ENCODE data around the gene IRX2. TPM values are rescaled to one million over a fixed set of nuclear protein-coding genes. Genes with fewer than 3 reads are reported as not detected.

The IRX2 gene
- polyA plus RNA-seq, 1 donor from 2014 or later: 0.95 TPM

DNA sequence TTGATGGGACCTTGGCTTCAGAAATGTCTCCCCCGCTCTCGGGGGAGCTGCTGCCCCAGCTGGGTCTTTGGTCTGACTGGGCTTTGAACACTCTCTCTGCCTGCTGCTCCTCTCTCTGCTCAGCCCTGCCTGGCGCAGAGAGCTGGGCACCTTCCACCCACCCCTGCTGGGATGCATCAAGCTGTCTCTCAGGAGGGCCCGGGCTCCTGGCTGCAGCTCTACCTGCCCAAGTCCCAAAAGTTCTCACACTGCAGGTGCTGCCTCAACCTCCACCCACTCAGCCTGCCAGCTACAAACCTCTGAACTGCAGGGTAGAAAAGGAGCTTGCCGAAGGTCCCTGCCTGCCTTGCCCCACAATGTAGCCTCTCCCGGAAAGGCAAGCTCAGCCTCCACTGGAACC, 36.7 kb downstream of the IRX2 start:
- TF ChIP-seq SMC3 (conservative IDR thresholded peaks at IDR 0.05; ENCODE audit: poor library complexity) (no peak), RAD21 (conservative IDR thresholded peaks at IDR 0.05) (no peak), MXI1 (conservative IDR thresholded peaks at IDR 0.05; ENCODE audit: poor library complexity, severe bottlenecking) (no peak), POLR2AphosphoS5 (IDR thresholded peaks at IDR 0.05) (no peak), EP300 (conservative IDR thresholded peaks at IDR 0.05; ENCODE audit: poor library complexity, severe bottlenecking) (no peak), TAF1 (IDR thresholded peaks at IDR 0.05; ENCODE audit: low read depth) (no peak), EZH2 (IDR thresholded peaks at IDR 0.05; ENCODE audit: borderline replicate concordance, insufficient read depth, low read length, poor library complexity, severe bottlenecking) (no peak)
- TF ChIP-seq, protein P1, sequence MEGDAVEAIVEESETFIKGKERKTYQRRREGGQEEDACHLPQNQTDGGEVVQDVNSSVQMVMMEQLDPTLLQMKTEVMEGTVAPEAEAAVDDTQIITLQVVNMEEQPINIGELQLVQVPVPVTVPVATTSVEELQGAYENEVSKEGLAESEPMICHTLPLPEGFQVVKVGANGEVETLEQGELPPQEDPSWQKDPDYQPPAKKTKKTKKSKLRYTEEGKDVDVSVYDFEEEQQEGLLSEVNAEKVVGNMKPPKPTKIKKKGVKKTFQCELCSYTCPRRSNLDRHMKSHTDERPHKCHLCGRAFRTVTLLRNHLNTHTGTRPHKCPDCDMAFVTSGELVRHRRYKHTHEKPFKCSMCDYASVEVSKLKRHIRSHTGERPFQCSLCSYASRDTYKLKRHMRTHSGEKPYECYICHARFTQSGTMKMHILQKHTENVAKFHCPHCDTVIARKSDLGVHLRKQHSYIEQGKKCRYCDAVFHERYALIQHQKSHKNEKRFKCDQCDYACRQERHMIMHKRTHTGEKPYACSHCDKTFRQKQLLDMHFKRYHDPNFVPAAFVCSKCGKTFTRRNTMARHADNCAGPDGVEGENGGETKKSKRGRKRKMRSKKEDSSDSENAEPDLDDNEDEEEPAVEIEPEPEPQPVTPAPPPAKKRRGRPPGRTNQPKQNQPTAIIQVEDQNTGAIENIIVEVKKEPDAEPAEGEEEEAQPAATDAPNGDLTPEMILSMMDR (IDR thresholded peaks at IDR 0.05; ENCODE audit: poor library complexity, severe bottlenecking): no peak
- TF ChIP-seq, protein P2, sequence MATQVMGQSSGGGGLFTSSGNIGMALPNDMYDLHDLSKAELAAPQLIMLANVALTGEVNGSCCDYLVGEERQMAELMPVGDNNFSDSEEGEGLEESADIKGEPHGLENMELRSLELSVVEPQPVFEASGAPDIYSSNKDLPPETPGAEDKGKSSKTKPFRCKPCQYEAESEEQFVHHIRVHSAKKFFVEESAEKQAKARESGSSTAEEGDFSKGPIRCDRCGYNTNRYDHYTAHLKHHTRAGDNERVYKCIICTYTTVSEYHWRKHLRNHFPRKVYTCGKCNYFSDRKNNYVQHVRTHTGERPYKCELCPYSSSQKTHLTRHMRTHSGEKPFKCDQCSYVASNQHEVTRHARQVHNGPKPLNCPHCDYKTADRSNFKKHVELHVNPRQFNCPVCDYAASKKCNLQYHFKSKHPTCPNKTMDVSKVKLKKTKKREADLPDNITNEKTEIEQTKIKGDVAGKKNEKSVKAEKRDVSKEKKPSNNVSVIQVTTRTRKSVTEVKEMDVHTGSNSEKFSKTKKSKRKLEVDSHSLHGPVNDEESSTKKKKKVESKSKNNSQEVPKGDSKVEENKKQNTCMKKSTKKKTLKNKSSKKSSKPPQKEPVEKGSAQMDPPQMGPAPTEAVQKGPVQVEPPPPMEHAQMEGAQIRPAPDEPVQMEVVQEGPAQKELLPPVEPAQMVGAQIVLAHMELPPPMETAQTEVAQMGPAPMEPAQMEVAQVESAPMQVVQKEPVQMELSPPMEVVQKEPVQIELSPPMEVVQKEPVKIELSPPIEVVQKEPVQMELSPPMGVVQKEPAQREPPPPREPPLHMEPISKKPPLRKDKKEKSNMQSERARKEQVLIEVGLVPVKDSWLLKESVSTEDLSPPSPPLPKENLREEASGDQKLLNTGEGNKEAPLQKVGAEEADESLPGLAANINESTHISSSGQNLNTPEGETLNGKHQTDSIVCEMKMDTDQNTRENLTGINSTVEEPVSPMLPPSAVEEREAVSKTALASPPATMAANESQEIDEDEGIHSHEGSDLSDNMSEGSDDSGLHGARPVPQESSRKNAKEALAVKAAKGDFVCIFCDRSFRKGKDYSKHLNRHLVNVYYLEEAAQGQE (IDR thresholded peaks at IDR 0.05; ENCODE audit: borderline replicate concordance): no peak
- no peaks in the 10 kb centered on the region for H3F3A ChIP-seq (ENCODE audit: insufficient read depth, low read length, poor library complexity, severe bottlenecking)
- no peaks in the 10 kb centered on the region for H4K20me1 ChIP-seq (ENCODE audit: insufficient read depth)
- H3K4me3 ChIP-seq (ENCODE audit: low read length): no peak overlapping the region
- H3K27ac ChIP-seq (ENCODE audit: low read length): no peak overlapping the region
- H3K9ac ChIP-seq (ENCODE audit: low read length): no peak overlapping the region
- no peaks in the 10 kb centered on the region for H3K9me2 ChIP-seq (ENCODE audit: insufficient read depth, low read length)
- H3K79me2 ChIP-seq (replicated peaks; ENCODE audit: insufficient read depth, low read length): no peaks in the 10 kb centered on the region
- no peaks in the 10 kb centered on the region for H3K27me3 ChIP-seq (ENCODE audit: insufficient read depth, low read depth, low read length)
- H3K36me3 ChIP-seq (ENCODE audit: insufficient read depth, low read length): no peaks in the 10 kb centered on the region
- no peak overlapping the region for H3K4me2 ChIP-seq (ENCODE audit: low read length)
- H3K9me3 ChIP-seq (ENCODE audit: low read length): no peaks in the 10 kb centered on the region
- H2AFZ ChIP-seq (ENCODE audit: low read depth, low read length): no peak overlapping the region

DNA sequence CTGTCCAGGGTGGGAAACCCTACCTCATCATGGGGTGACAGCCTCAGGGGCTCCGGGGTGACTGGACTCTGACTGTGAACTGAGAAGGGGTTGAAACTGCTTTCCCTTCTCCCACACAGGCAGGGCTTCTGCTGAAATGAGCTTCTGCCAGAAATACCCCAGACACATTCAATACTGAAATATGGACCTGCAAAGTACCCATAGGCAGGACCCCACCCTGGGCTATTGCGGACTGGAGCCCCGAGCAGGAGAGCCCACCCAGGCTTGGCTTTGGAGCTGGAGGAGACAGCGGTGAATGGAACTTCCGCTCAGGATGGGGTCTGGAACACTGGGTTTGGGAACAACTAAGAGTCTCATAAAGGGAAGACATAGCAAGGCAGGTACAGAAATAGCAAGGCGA, 37.5 kb downstream of the IRX2 start:
- H3K9me3 ChIP-seq (ENCODE audit: low read length): no peaks in the 10 kb centered on the region
- no peak overlapping the region for H3K9ac ChIP-seq (ENCODE audit: low read length)
- no peaks in the 10 kb centered on the region for H4K20me1 ChIP-seq (ENCODE audit: insufficient read depth)
- H2AFZ ChIP-seq (ENCODE audit: low read depth, low read length): no peak overlapping the region
- H3K79me2 ChIP-seq (replicated peaks; ENCODE audit: insufficient read depth, low read length): no peaks in the 10 kb centered on the region
- no peaks in the 10 kb centered on the region for H3K36me3 ChIP-seq (ENCODE audit: insufficient read depth, low read length)
- no peak overlapping the region for H3K4me2 ChIP-seq (ENCODE audit: low read length)
- no peak overlapping the region for H3K27ac ChIP-seq (ENCODE audit: low read length)
- TF ChIP-seq TAF1 (IDR thresholded peaks at IDR 0.05; ENCODE audit: low read depth): no peak
- no peak for TF ChIP-seq EZH2 (IDR thresholded peaks at IDR 0.05; ENCODE audit: borderline replicate concordance, insufficient read depth, low read length, poor library complexity, severe bottlenecking)
- no peak for TF ChIP-seq SMC3 (conservative IDR thresholded peaks at IDR 0.05; ENCODE audit: poor library complexity)
- no peak for TF ChIP-seq EP300 (conservative IDR thresholded peaks at IDR 0.05; ENCODE audit: poor library complexity, severe bottlenecking)
- TF ChIP-seq, protein P1 (IDR thresholded peaks at IDR 0.05; ENCODE audit: poor library complexity, severe bottlenecking): no peak
- H3F3A ChIP-seq (ENCODE audit: insufficient read depth, low read length, poor library complexity, severe bottlenecking): no peaks in the 10 kb centered on the region
- H3K4me3 ChIP-seq (ENCODE audit: low read length): no peak overlapping the region
- no peaks in the 10 kb centered on the region for H3K9me2 ChIP-seq (ENCODE audit: insufficient read depth, low read length)
- H3K27me3 ChIP-seq (ENCODE audit: insufficient read depth, low read depth, low read length): no peaks in the 10 kb centered on the region

Data from neural cell (in vitro differentiated cells).